NCI-H2196 treated with DMSO at 0.1 percent for 48 hours (cell line): ENCODE results near the gene FRMD7.

Experiments used
- DNase-seq: peaks from one replicate; lab custom pipeline; 2025; ENCODE audit not compliant: unreplicated experiment; lab: John Stamatoyannopoulos, UW

The FRMD7 gene

GRCh38 chrX:132037479-132037993 is 90.3 kb downstream of the FRMD7 start:
- DNase-seq = no peak

GRCh38 chrX:132034648-132035047 is 93.2 kb downstream of the FRMD7 start:
- DNase-seq = no peak

GRCh38 chrX:132033166-132033565 is 94.7 kb downstream of the FRMD7 start:
- no peak for DNase-seq

GRCh38 chrX:132031867-132032266 is 96.0 kb downstream of the FRMD7 start:
- no peak for DNase-seq

GRCh38 chrX:132030264-132030663 is 97.6 kb downstream of the FRMD7 start:
- no peak for DNase-seq
